SJCRH30 (cell line): Measurements from ENCODE around the gene TNK2. TPM values are rescaled to one million over a fixed set of nuclear protein-coding genes. Genes with fewer than 3 reads are reported as not detected.
"Not testable (repeated sequence)": the region's sequence is repeated elsewhere in the genome, so short reads cannot be mapped to it uniquely, and the experiment has no call there.

Source experiments
- DNase-seq, 2 experiments: peaks; one replicate each; pipeline ENCODE4 v3.0.0-alpha.2; 2015 to 2020
- H3K27ac ChIP-seq: fragments of 250-450 bp; sonication (Bioruptor Pico); 2 replicates; pipeline ENCODE4 v1.5.1; 2020; ENCODE audit warnings: mild to moderate bottlenecking, moderate library complexity
- H3K27me3 ChIP-seq: fragments of 250-450 bp; sonication (Bioruptor Pico); 2 replicates; pipeline ENCODE4 v1.5.1; 2020; ENCODE audit warnings: mild to moderate bottlenecking, moderate library complexity
- H3K36me3 ChIP-seq: fragments of 250-450 bp; sonication (Bioruptor Pico); 2 replicates; pipeline ENCODE4 v1.5.1; 2020; ENCODE audit warnings: mild to moderate bottlenecking, moderate library complexity
- H3K4me1 ChIP-seq: fragments of 250-450 bp; sonication (Bioruptor Pico); 2 replicates; pipeline ENCODE4 v1.5.1; 2020; ENCODE audit warnings: mild to moderate bottlenecking, moderate library complexity
- H3K4me3 ChIP-seq: fragments of 250-450 bp; sonication (Bioruptor Pico); 2 replicates; pipeline ENCODE4 v1.5.1; 2020; ENCODE audit warnings: mild to moderate bottlenecking, moderate library complexity
- H3K9me3 ChIP-seq: fragments of 250-450 bp; sonication (Bioruptor Pico); replicated peaks from 2 replicates; pipeline ENCODE4 v1.5.1; 2020; ENCODE audit warnings: mild to moderate bottlenecking, moderate library complexity
- total RNA-seq: library from RNA; depleted of rRNA; stranded (reverse); fragments of >200 nt; shearing (Covaris generic); gene quantifications from 2 replicates; pipeline ENCODE4 v1.2.3, GENCODE V29; 2014

TNK2 gene
- total RNA-seq, 1 experiment from 2014 or later = 21.8 TPM

GRCh38 chr3:195825857-195826804 is 82.2 kb downstream of the TNK2 start:
- no peaks in the 10 kb centered on the region for H3K36me3 ChIP-seq
- peaks cover 3% of the 10 kb centered on the region; the same call in 1 of the 2 replicates for H3K4me1 ChIP-seq
- DNase-seq = no peak
- H3K9me3 ChIP-seq = no peaks in the 10 kb centered on the region
- H3K27ac ChIP-seq = no peak overlapping the region
- no peak overlapping the region for H3K4me3 ChIP-seq
- 0 out of 2 replicates have a peak, but pooled peaks cover 3% of the 10 kb centered on the region for H3K27me3 ChIP-seq

GRCh38 chr3:195825191-195825588 is 83.2 kb downstream of the TNK2 start:
- no peak overlapping the region for H3K4me3 ChIP-seq
- H3K4me1 ChIP-seq = peaks cover 3% of the 10 kb centered on the region; the same call in 1 of the 2 replicates
- DNase-seq = no peak
- no peaks in the 10 kb centered on the region for H3K36me3 ChIP-seq
- H3K27ac ChIP-seq = no peak overlapping the region
- 0 out of 2 replicates have a peak, but pooled peaks cover 3% of the 10 kb centered on the region for H3K27me3 ChIP-seq
- H3K9me3 ChIP-seq = no peaks in the 10 kb centered on the region

GRCh38 chr3:195824425-195825190 is 83.7 kb downstream of the TNK2 start:
- not testable (repeated sequence) for H3K27ac ChIP-seq, H3K27me3 ChIP-seq, DNase-seq

GRCh38 chr3:195823999-195824398 is 84.4 kb downstream of the TNK2 start:
- no peak overlapping the region for H3K27ac ChIP-seq
- DNase-seq = no peak
- no peak overlapping the region for H3K4me3 ChIP-seq
- H3K36me3 ChIP-seq = no peaks in the 10 kb centered on the region
- peaks cover 3% of the 10 kb centered on the region; the same call in 1 of the 2 replicates for H3K4me1 ChIP-seq
- 0 out of 2 replicates have a peak, but pooled peaks cover 3% of the 10 kb centered on the region for H3K27me3 ChIP-seq
- H3K9me3 ChIP-seq = no peaks in the 10 kb centered on the region

More at GRCh38 chr3:195824425-195825190, 83.7 kb downstream of the TNK2 start:
- not testable (repeated sequence) for H3K36me3 ChIP-seq, H3K4me3 ChIP-seq, H3K9me3 ChIP-seq, H3K4me1 ChIP-seq

GRCh38 chr3:195823280-195823679 is 85.1 kb downstream of the TNK2 start:
- no peaks in the 10 kb centered on the region for H3K27me3 ChIP-seq
- H3K9me3 ChIP-seq = no peaks in the 10 kb centered on the region
- no peak overlapping the region for H3K4me3 ChIP-seq
- H3K36me3 ChIP-seq = no peaks in the 10 kb centered on the region
- H3K4me1 ChIP-seq = peaks cover 7% of the 10 kb centered on the region
- no peak overlapping the region for H3K27ac ChIP-seq
- peak in 1 of 2 experiments; percentile 51 for DNase-seq

GRCh38 chr3:195822131-195822696 is 86.1 kb downstream of the TNK2 start:
- H3K36me3 ChIP-seq = no peaks in the 10 kb centered on the region
- H3K27me3 ChIP-seq = no peaks in the 10 kb centered on the region
- H3K4me3 ChIP-seq = no peak overlapping the region
- no peak overlapping the region for H3K27ac ChIP-seq
- peaks cover 15% of the 10 kb centered on the region for H3K4me1 ChIP-seq
- H3K9me3 ChIP-seq = no peaks in the 10 kb centered on the region
- no peak for DNase-seq

- Histone ChIP-seq H3K4me1 (peaks cover 15% of the 10 kb centered on the region), H3K27me3 (no peaks in the 10 kb centered on the region), H3K4me3 (no peak overlapping the region), H3K27ac (no peak overlapping the region), H3K36me3 (no peaks in the 10 kb centered on the region), H3K9me3 (no peaks in the 10 kb centered on the region)
- no peak for DNase-seq
Measured at GRCh38 chr3:195821403-195822130, 86.8 kb downstream of the TNK2 start.

- H3K27ac ChIP-seq = no peak overlapping the region
- DNase-seq = no peak
- H3K9me3 ChIP-seq = no peaks in the 10 kb centered on the region
- no peaks in the 10 kb centered on the region for H3K36me3 ChIP-seq
- H3K4me1 ChIP-seq = peaks cover 15% of the 10 kb centered on the region
- no peak overlapping the region for H3K4me3 ChIP-seq
- no peaks in the 10 kb centered on the region for H3K27me3 ChIP-seq
Measured at GRCh38 chr3:195820901-195821300, 87.5 kb downstream of the TNK2 start.

- Histone ChIP-seq H3K36me3 (no peaks in the 10 kb centered on the region), H3K9me3 (no peaks in the 10 kb centered on the region), H3K4me3 (no peak overlapping the region), H3K27ac (no peak overlapping the region), H3K4me1 (peaks cover 19% of the 10 kb centered on the region), H3K27me3 (no peaks in the 10 kb centered on the region)
- no peak for DNase-seq
Measured at GRCh38 chr3:195820186-195820585, 88.2 kb downstream of the TNK2 start.

GRCh38 chr3:195818301-195818700 is 90.0 kb downstream of the TNK2 start:
- no peak overlapping the region for H3K4me3 ChIP-seq
- H3K27me3 ChIP-seq = no peaks in the 10 kb centered on the region
- H3K36me3 ChIP-seq = no peaks in the 10 kb centered on the region
- peak overlapping the region; percentile 59 for H3K27ac ChIP-seq
- DNase-seq = peak in 1 of 2 experiments; percentile 29
- no peaks in the 10 kb centered on the region for H3K9me3 ChIP-seq
- H3K4me1 ChIP-seq = peaks cover 19% of the 10 kb centered on the region

GRCh38 chr3:195817578-195818135 is 90.7 kb downstream of the TNK2 start:
- Histone ChIP-seq H3K27ac (peak overlapping the region; percentile 59), H3K4me3 (no peak overlapping the region), H3K9me3 (no peaks in the 10 kb centered on the region), H3K4me1 (peaks cover 19% of the 10 kb centered on the region), H3K36me3 (no peaks in the 10 kb centered on the region), H3K27me3 (no peaks in the 10 kb centered on the region)
- DNase-seq = peak; percentile 69 to 84

GRCh38 chr3:195816276-195816913 is 92.0 kb downstream of the TNK2 start:
- H3K36me3 ChIP-seq, H3K9me3 ChIP-seq, DNase-seq, H3K27me3 ChIP-seq, H3K4me3 ChIP-seq, H3K27ac ChIP-seq: not testable (repeated sequence)
- H3K4me1 ChIP-seq = peaks cover 25% of the 10 kb centered on the region

GRCh38 chr3:195815169-195815771 is 93.1 kb downstream of the TNK2 start:
- H3K4me1 ChIP-seq = peaks cover 25% of the 10 kb centered on the region
- no peaks in the 10 kb centered on the region for H3K9me3 ChIP-seq
- peak; percentile 56 to 57 for DNase-seq
- no peaks in the 10 kb centered on the region for H3K27me3 ChIP-seq
- H3K4me3 ChIP-seq = no peak overlapping the region
- no peaks in the 10 kb centered on the region for H3K36me3 ChIP-seq
- H3K27ac ChIP-seq = no peak overlapping the region
